NCI-H146 treated with DMSO at 0.1 percent for 48 hours (cell line): ENCODE data around the gene CHTF8.

ENCODE experiments used
- DNase-seq: peaks from one replicate; lab custom pipeline; 2025; ENCODE audit not compliant: unreplicated experiment; lab: John Stamatoyannopoulos, UW

CHTF8 gene

DNA sequence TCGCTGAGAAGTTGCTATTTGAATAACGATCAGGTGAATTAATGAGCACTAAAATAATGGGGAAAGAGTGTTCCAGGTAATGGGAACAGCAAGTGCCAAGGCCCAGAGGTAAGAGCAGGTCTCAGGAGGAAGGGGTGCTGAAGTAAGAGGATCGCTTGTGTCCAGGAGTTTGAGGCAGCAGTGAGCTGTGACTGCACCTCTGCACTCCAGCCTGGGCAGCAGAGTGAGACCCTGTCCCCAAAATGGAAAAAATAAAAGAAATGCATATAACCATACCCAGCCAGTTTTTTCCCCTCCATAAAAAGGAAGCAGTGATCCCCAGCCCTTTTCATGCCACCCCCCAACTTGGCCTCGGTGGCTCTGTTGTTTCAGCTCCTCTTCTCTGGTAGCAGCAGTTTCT, 43.7 kb downstream of the CHTF8 start:
- DNase-seq: no peak

DNA sequence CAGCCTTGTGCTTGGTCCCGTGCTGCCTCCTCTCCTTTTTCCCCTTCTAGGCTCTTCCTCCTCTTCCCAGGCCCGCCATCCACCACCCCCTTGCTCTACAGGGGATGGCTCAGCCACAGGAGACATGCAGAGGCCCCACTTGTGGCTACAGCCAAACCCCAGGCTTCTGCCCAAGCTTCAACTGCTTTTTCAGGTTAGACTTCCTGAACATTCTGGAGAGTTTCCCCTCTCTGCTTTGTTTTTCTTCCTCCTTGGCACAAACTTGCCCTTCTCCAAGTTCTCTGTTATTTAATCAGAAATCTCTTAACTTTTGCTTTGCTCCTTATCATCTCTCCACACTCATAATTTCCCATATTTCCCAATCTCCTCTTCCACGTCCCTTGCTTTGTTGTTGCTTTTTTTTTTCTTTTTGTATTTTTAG, 45.2 kb downstream of the CHTF8 start:
- DNase-seq: no peak

GRCh38 chr16:69085032-69085695, 47.2 kb downstream of the CHTF8 start:
- DNase-seq: no peak

- no peak for DNase-seq
Measured at GRCh38 chr16:69084289-69084688, 48.1 kb downstream of the CHTF8 start.

DNA sequence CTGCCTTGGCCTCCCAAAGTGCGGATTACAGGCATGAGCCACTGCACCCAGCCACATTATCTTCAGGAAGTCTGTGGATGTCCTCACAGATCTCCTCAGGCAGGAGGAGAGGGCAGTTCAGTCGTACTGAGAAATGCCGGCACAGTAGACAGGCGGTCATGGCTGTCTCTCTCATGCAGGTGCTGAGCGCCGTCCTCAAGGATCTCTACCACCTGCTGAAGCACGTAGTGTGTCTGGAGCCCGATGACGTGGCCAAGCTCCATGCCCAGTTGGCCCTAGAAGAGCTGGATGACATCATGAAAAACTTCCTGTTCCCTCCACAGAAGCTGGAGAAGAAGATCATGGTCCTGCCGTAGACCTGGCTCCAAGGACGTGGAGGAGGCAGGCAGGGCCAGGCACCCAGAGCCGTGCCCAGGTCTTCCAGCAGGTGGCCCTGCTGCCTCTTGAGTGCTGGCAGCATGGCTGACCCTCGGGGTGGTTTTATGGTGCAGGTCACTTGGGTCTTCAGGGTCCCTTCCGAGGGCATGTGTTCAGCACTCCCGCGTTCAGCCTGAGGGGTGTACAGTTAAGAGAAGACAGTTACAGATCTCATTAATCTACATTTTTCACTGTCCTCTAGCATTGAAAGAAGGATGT, 49.0 kb downstream of the CHTF8 start:
- DNase-seq: no peak

GRCh38 chr16:69079697-69080096, 52.7 kb downstream of the CHTF8 start:
- DNase-seq: no peak

GRCh38 chr16:69078073-69078472, 54.3 kb downstream of the CHTF8 start:
- DNase-seq: no peak

DNA sequence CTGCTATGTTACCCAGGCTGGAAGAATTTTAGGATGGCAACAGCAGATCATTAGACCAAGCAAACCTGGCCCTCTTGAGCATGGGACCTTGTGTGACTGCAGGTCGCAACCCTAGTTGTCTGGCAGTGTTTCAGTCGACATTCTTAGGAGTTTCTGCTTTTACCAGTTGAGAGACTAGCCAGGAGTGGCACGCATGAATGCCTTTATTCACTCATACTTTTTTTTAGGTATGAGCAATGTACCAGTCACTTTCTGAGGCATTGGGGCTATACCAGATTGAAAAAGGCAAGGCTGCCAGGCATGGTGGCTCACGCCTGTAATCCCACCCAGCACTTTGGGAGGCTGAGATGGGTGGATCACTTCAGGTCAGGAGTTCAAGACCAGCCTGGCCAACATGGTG, 55.1 kb downstream of the CHTF8 start:
- DNase-seq: no peak

GRCh38 chr16:69073181-69073702, 59.1 kb downstream of the CHTF8 start:
- no peak for DNase-seq

- DNase-seq: no peak
Measured at GRCh38 chr16:69072640-69072974, 59.8 kb downstream of the CHTF8 start.

GRCh38 chr16:69071036-69071435, 61.4 kb downstream of the CHTF8 start:
- DNase-seq: no peak

DNA sequence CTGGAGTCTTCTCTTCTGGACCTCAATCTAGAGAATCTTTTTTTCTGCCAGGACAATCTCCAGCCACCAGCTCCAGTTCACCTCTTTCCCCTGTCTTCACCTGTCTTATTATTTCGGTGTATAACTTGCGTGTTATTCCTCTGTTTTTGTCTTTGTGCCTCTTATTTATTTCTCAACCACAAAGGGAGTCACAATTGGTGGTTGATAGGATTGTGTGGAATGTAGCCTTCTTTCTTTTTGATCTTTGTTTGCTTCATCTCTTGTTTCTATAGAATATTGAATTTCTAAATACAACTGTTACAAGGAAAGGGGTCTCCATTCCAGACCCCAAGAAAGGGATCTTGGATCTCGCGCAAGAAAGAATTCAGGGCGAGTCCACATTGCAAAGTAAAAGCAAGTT, 62.9 kb downstream of the CHTF8 start:
- no peak for DNase-seq
